Right lobe of liver (tissue), 4 donors: ENCODE data around the gene TBL1Y.

ENCODE experiments used
- POLR2A ChIP-seq: fragments of 450-650 bp; IDR thresholded peaks from one replicate; pipeline ENCODE4 v1.6.1; 2017; ENCODE audit warnings: antibody characterized with exemption, mild to moderate bottlenecking
- TF ChIP-seq, protein P1 (sequence below), 4 donors: fragments of 200-600 bp in 3 of 4; fragments of 450-650 bp in 1 of 4; IDR thresholded peaks; one replicate each; pipeline versions ENCODE4 v1.5.1 to v1.8.0; 2016 to 2022; ENCODE audit warnings: antibody characterized with exemption in 4 of 4, mild to moderate bottlenecking in 2 of 4
- donor health status: DM: no; HTN: no; CAD: no.
- donor health status: DM: no; HTN: no; CAD: no.
- donor health status: DM: no; HTN: yes; CAD: no.

- TF ChIP-seq, protein P1, sequence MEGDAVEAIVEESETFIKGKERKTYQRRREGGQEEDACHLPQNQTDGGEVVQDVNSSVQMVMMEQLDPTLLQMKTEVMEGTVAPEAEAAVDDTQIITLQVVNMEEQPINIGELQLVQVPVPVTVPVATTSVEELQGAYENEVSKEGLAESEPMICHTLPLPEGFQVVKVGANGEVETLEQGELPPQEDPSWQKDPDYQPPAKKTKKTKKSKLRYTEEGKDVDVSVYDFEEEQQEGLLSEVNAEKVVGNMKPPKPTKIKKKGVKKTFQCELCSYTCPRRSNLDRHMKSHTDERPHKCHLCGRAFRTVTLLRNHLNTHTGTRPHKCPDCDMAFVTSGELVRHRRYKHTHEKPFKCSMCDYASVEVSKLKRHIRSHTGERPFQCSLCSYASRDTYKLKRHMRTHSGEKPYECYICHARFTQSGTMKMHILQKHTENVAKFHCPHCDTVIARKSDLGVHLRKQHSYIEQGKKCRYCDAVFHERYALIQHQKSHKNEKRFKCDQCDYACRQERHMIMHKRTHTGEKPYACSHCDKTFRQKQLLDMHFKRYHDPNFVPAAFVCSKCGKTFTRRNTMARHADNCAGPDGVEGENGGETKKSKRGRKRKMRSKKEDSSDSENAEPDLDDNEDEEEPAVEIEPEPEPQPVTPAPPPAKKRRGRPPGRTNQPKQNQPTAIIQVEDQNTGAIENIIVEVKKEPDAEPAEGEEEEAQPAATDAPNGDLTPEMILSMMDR (IDR thresholded peaks at IDR 0.05) = no peak
- no peak for TF ChIP-seq POLR2A
Observed at GRCh38 chrY:7092836-7093235, 182.3 kb downstream of the TBL1Y start.
